ENCODE measurements around the gene CSTF2T.
A peak's percentile ranks its signal among the peaks of the same experiment; 100 is the strongest.

CSTF2T gene, protein sequence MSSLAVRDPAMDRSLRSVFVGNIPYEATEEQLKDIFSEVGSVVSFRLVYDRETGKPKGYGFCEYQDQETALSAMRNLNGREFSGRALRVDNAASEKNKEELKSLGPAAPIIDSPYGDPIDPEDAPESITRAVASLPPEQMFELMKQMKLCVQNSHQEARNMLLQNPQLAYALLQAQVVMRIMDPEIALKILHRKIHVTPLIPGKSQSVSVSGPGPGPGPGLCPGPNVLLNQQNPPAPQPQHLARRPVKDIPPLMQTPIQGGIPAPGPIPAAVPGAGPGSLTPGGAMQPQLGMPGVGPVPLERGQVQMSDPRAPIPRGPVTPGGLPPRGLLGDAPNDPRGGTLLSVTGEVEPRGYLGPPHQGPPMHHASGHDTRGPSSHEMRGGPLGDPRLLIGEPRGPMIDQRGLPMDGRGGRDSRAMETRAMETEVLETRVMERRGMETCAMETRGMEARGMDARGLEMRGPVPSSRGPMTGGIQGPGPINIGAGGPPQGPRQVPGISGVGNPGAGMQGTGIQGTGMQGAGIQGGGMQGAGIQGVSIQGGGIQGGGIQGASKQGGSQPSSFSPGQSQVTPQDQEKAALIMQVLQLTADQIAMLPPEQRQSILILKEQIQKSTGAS

DNA sequence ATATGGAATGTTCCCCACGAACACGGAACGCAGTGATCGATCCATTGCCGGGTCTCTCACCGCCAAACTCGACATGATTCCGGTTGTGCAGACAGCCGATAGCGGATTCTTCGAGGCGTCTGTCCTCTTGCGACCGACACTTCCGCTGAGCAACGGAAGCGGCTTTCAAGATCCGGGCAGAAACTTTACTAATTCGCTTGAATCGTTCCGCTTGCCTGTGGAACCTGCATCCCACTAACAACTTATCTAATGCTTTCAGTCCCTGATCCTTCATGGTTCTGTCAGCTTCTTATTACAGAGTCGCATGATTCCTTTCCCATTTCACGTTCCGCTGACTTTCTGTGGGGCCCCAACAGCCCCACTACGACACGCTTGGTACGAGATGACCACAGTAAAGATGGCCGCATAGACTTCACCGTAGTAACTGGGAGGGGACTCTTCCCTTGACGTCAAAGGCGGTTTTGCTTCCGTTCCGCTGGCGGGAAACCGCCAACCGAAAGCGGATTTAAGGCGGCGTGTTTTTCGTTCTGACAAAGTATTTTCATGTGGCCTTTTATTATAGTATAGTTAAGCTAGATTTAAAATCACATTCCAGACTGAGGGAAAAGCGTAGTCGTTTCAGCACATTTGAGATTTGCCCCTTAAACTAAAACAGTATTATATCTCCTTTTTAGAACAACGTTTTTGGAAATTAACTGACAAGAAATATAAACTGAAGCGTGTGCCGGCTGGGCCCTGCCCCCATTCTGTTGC, at the start of gene CSTF2T:
CSTF2T (minus strand) TSS at position 121 of the 753 bp plus-strand sequence; CDS start at position 75, 46 bp downstream.
- peak; percentile 98 for DNase-seq

DNA sequence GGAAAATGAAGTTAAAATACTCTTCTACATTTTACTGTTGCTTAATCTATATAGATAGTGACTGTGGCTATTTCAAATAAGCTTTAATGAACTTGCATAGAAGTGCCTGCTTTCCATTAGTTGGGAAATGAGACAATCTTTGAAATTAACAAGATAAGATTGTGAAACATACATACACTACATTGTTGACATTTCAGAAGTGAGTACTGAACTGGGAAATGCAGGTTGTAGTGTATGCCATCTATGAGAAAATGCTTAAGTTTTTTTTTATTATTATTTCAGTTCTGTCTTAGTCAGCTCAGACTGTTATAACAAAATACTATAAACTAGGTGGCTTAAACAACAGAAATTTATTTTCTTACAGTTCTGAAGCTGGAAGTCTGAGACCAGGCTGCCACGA, 49.6 kb upstream of the CSTF2T start:
- no peak for DNase-seq

DNA sequence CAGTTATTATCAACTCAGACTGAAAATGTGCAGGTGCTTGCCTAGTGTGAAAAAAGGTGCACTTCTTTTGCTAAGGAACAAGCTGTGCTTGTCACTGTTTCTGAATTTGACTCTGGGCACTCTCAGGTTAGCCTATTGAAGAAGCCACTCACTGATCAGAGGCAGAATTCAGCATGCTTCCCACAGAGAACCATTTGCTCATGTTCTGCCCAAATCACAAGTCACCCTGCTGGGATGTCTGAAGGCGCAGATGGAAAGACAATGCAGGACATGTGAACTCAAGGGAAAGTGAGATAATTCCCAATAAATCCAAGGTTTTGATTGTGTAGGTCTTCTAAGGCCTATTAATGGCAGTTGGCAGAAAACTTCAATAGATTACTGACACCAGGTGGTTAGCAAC, 47.8 kb upstream of the CSTF2T start:
- DNase-seq = no peak

DNA sequence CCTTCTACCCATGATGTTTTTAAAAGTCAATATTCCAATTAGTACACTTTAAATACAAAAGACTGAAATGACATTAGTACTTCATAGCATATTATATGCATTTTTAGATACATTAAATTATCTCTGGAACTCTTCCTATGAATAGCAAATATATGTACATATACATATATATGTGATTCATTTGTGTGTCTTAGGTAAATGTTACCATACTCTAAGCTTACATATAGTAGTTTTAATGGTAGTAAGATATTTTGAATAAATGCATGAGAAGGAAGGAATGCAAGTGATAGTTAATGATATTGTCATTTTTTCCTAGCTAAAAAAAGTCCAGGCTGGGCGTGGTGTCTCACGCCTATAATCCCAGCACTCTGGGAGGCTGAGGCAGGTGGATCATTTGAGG, 46.0 kb upstream of the CSTF2T start:
- DNase-seq = no peak

DNA sequence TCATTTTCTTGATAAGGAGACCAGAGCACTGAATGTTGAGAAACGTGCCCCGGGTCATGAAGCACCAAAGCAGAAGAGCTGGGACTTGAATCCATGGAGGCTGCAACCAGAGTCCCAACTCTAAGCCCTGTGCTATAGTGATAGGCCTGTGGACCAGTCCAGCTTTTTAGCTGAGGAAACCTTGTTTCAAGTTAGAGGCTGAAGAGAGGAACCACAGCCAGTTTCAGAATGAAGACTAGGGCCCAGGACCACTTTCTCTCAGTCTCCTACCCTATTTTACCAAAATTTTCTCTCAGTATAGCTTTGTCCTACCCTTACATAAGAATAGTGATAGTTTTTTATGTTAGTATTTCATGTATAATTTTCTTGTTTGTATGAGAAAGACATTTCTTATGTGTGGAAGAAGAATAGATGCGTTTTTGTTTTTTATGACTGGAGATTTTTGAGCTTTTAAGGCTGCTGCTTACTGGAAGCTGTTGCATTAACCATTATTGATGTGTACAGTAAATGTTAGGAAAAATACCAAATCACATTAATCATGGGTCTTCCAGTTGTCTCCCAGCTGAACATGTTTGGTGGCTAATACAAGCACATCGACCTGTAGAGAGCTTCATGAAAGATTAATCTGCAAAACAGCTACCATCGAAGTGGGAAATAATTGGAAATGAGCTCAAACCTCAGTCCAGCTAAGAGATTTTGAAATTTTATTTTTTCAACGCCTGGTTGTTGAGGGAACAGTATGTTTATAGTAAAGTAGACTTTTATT, 45.0 kb upstream of the CSTF2T start:
- DNase-seq = no peak

DNA sequence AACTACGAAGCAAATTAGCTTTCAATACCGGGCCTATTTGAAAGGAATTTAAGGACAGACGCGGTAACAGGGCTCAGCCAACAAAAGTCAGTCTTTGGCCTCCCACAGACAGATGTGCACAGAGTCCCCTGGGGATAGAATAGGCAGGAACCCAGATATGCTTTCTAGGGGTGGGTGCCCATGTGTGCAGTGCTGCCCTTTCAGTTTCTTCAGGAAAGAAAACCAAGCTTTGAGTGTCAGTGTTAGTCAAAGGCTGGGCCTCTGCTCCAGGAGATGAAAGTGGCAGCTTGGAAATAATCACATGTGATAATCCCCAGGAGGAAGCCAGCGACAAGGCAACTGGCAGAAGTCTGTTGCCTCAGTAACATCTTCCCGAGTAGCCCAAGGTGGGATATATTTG, 43.8 kb upstream of the CSTF2T start:
- DNase-seq = no peak

DNA sequence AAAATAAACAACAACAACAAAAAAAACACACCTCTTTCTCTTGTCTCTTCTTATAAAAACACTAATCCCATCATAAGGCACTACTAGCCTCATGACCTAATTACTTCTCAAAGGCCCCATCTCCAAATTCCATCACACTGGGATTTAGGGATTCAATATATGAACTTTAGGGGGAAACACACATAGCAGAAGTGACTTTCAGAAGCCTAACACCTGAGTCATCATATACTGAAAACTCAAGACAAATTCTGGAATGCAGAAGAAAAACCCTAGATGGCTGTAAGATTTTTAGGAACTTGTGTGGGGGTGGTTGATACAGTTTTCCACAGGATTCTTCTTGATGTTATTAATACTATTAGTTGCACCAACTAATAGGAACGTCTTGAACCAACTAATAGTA, 33.7 kb upstream of the CSTF2T start:
- DNase-seq = no peak

DNA sequence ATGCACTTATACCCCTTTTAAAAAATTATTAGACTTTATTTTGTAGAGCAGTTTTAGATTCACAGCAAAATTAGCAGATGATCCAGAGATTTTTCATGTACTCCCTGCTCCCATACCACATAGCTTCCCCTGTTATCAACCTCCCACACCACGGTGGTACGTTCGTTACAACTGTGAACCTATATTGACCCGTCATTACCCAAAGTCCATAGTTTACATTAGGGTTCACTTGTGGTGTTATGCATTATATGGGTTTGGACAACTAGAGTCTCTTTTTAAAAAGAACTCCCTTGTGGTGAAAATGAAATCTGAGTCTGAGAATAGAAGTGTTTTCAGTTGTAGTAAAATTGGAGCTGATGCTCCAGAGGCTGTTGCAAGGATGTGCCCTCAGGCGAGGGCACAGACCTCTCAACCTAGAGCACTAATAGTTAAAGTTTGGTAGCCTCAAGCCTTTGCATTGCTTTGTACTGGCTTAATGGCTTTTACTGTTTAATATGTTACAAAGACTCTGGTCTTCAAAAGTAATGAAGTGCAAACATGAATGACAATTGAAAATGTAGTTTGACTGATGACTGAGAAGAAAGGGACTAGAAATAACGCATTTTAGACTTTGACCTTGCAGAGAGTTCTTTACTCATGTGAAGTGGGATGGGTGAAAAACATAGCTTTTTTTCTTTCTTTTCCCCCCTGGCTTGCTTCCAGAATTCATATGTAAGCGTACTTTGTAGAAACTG, 30.6 kb upstream of the CSTF2T start:
- peak; percentile 49 for DNase-seq

DNA sequence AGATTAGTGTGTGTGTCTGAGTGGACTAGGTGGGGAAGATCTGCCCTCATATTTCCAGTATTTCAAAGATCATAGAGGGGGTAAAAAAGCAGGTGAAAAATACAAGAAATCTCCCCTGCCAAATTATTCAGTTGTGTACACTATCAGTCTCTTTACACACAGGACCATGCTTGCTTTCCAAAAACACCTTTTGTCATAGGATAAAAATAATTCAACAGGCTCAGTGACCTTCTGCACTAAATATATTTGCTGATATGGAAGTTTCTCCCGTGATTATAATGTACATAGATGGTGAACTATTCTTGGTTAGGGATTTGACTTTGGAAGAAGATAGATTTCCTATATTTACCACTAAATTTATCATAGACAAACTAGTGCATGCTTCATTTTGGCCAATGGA, 24.6 kb upstream of the CSTF2T start:
- DNase-seq = no peak

DNA sequence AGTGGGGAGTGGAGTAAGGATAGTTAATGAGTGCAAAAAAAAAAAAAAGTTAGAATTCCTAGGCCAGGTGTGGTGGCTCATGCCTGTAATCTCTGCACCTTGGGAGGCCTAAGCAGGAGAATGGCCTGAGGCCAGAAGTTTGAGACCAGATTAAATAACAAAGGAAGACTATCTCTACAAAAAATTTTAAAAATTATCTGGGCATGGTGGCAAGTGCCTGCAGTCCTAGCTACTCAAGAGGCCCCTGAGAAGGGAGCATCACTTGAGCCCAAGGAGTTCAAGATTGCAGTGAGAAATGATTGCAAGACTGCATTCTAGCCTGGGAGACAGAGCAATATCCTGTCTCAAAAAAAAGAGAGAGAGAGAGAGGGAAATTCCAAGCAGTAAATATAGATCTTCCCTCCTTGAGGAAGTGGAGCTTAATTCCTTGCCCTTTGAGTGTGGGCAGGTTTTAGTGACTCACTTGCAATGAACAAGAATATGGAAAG, 19.5 kb upstream of the CSTF2T start:
- no peak for DNase-seq

DNA sequence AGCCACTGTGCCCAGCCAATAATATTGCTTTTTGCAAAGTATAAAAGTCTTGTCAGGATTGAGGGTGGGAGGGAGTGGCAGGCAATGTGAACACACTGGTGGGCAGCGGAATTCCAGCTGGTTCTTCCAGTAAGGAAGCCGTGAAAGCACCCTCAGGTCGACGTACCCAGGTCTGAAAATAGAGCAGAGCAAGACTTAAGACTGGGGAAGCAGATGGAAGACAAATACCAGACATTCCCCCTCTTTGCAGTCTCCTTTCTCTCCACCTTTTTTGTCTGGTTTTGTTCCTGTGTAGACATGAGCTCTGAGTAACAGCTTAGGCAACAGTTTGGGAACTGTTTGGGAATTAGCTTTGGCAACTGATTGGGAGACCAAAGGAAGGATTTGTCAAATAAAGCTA, 17.6 kb upstream of the CSTF2T start:
- DNase-seq = no peak

DNA sequence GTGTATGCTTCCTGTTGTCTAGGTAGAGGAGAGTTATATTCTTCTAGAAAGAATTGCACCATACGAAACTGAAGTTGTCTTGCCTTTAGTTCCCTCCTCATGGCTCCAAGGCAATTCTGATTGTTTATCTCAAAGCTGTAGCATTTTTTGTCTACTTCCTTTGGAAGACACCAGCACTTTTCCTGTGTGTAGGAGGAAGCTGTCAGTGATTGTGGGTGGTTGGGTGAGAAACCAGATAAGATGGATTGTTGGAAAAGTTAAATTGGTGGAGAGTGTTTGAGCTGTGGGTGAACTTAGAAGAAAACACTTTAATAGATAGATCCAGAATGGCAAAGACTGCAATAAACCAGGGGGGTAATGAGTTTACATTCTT, 12.1 kb upstream of the CSTF2T start:
- no peak for DNase-seq

DNA sequence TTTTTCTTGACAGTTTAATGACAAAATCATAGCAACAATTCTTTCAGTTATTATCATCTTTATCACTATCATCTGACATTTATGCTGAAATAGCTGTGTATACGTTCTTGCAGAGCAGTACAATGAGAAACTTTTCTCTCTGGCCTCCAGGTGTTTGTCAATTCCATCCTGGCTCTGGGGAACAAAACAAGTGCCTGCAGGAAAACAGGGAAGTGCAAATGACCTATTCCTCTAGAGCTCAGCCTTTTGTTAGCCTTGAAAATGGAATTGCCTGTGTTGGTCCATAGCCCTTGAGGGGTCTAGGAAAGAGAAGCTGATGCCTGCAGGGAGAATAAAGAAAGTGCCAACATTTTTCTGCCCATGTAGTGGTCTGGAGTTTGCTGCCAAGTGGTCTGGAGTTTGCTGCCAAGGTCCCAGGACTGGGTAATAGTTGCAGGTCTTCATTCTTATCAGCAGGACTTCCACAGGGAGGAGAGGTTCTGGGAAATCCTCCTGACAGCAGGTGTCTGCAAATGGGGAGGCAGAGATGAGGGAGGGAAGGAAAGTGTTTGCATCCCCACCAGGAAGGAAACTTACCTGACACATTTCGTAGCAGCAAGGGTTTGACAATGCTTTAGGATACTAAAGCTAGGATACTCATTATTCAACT, 10.1 kb upstream of the CSTF2T start:
- no peak for DNase-seq

DNA sequence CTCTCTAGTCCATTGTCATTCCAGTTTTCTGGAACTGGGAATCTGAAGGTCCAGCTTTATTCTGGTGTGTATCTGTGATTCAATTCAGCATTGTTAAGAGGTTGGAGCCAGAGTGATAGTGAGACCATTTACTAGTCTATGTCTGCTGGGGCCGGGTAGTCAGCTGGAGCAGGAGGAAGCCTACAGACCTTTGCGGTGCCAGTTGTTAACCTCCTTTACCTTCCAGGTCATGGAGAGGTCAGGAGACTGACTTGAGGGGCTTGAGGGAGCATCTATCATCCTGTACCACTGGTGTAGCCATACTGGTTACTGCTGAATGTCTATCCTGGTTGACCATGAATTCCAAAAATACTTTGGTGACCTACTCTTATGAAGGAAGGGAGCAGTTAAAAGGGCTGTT, 9.2 kb upstream of the CSTF2T start:
- no peak for DNase-seq

DNA sequence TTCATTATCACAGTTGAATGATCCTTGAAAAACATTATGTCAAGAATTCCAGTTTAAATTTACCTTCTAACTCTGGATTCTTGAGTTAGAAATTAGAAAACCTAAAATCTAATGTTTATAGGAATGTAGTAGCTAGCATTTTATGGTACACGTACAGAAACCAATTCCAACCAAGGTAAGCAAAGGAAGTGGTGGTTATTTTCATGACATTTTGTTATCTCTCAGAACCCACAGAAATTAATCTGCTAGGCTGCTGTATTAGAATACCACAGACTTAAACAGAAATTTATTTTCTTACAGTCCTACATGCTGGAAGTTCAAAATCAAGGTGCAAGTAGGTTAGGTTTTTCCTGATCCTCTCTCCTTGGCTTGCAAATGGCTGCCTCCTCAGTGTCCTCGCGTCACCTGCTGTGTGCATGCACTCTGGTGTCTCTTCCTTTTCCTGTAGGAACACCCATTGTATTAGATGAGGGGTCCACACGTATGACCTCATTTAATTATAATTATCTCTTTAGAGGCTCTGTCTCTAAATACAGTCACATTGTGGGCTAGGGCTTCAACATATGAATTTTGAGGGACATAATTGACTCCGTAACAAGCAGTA, 8.5 kb upstream of the CSTF2T start:
- DNase-seq = no peak

DNA sequence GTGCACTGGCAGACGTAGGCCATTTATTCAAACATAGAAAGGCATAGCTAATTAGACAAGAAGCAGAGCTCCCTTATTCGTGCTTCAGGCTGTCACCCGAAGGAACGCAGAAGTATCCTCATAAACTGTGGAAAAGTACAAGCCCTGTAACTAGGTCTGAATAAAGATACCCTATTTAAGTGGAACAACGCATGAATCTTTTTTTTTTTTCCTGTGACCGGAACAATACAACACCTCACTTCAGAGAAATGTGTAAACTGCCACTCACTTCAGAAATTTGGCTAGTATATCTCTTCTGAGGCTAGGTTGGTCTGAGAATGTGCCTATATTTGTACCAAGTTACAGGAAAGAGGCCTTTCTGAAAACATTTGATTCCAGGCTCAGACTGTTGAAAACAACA, 8.0 kb upstream of the CSTF2T start:
- no peak for DNase-seq

DNA sequence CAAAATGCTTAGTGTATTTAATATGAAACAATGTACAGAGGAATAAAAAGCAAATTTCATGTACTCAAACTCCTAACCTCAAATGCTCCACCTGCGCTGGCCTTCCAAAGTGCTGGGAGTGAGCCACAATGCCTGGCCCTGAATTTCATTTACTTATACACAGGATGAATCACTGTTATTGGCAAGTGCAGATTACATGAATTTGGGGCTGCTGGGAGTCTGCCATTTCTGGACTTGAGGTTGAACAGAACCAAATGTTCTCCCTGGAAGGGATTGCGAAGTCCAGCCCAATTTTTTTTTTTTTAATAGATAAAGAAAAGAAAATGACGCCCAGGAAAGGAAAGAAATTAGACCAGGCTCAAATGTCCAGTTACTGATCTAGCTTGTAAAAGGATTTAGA, 6.8 kb upstream of the CSTF2T start:
- DNase-seq = no peak

DNA sequence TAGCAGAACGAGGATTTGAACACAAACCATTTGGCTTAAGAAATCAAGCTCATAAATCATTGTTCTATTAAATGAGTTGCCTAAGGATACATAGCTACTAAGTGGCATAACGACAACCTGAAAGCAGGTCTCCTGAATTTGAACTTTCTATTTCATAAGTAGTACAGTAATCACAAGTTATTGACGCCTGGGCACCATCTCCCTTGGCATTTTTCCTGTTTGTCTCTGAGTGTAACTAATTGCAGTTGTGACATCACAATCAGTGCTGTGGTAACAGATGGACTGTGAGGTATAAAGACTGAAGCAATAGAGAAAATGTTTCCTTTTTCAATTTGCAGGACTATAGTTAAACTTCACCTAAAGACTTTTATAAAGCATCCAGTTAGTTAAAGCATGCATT, 6.4 kb upstream of the CSTF2T start:
- DNase-seq = no peak

DNA sequence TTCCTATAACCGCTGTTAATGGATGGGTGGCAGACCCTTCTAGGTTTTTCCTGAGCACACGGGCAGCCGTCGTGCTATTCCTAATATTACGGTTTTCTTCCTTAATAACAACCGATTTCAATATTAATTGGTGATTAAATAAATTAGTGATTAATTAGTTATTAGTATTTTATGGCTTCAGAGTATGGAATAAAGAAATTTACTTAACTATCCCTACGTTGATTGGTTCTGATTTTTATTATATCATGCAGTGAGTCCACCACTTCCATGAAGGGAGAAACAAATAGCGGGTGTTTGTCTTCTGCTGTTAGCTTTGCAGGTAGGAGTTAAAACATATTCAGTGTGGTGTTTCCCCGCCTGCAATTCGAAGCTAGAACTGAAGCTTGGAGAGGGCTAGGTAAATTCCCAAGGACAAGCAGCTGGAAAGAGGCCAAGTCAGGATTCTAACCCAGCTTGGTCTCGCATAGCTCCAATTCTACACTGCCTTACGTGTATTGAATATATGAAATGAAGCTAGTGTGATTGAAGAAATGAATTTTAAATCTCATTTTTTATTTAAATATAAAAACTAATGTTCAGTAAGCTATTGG, 928 bp upstream of the CSTF2T start:
- DNase-seq = peak; percentile 87

DNA sequence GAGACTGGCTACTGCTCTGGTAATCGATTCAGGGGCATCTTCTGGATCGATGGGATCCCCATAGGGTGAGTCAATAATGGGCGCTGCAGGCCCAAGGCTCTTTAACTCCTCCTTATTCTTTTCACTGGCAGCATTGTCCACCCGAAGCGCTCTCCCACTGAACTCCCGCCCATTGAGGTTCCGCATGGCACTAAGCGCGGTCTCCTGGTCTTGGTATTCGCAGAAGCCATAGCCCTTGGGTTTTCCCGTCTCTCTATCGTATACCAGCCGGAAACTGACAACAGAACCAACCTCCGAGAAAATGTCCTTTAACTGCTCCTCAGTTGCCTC, 285 bp downstream of the CSTF2T start:
- no peak for DNase-seq

DNA sequence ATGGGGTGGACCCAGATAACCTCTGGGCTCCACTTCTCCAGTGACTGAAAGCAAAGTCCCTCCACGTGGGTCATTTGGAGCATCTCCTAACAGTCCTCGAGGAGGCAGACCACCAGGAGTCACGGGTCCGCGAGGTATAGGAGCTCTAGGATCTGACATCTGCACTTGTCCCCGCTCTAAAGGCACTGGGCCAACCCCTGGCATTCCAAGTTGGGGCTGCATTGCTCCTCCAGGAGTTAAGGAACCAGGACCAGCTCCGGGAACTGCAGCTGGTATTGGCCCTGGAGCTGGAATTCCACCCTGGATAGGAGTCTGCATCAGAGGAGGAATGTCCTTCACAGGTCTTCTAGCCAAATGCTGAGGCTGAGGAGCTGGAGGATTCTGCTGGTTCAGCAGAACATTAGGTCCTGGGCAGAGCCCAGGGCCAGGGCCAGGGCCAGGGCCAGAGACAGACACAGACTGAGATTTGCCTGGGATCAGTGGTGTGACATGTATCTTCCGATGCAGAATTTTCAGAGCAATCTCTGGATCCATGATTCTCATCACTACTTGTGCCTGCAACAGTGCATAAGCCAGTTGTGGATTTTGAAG, 827 bp downstream of the CSTF2T start:
- DNase-seq = no peak

Data from DMS53 (cell line).